OCI-LY7 (cell line): ENCODE measurements around the gene TLE4. TPM values are rescaled to one million over a fixed set of nuclear protein-coding genes. Genes with fewer than 3 reads are reported as not detected.

ENCODE experiments used
- BruUV-seq: library from RNA; stranded (reverse); fragments of 400-500 nt; replicated peaks from 2 replicates; lab custom pipeline; 2021; lab: Mats Ljungman, UMichigan
- CTCF ChIA-PET: fragments of 300-600 bp; sonication (Branson Sonifier 250); formaldehyde crosslinking; loops from one replicate; lab custom pipeline; 2022; ENCODE audit warnings: antibody characterized with exemption; ENCODE audit not compliant: unreplicated experiment; lab: Charles Lee
- POLR2A ChIA-PET: fragments of 300-600 bp; sonication (Branson Sonifier 250); formaldehyde crosslinking; loops from one replicate; lab custom pipeline; 2022; ENCODE audit warnings: antibody characterized with exemption; lab: Charles Lee
- DNase-seq: peaks from one replicate; pipeline ENCODE4 v3.0.0-alpha.2; 2015; ENCODE audit warnings: low spot score
- H2AFZ ChIP-seq: fragments of 200-600 bp; sonication (generic), shearing (Covaris generic); 2 replicates; pipeline ENCODE4 v1.6.1; 2014; ENCODE audit warnings: mild to moderate bottlenecking, antibody characterized with exemption, low read length, moderate library complexity
- H3K27ac ChIP-seq: fragments of 200-600 bp; sonication (generic); 2 replicates; pipeline ENCODE4 v1.5.1; 2014; ENCODE audit warnings: mixed run types, low read depth, mild to moderate bottlenecking, moderate library complexity, low read length, inconsistent platforms; ENCODE audit not compliant: poor library complexity, severe bottlenecking
- H3K36me3 ChIP-seq: fragments of 200-600 bp; sonication (generic); 2 replicates; pipeline ENCODE4 v1.6.1; 2014; ENCODE audit warnings: mild to moderate bottlenecking, antibody characterized with exemption, low read length, moderate library complexity, mixed read lengths; ENCODE audit not compliant: insufficient read depth
- H3K4me1 ChIP-seq: fragments of 200-600 bp; sonication (generic); 2 replicates; pipeline ENCODE4 v1.5.1; 2014; ENCODE audit warnings: mild to moderate bottlenecking, low read length; ENCODE audit not compliant: insufficient read depth, poor library complexity, severe bottlenecking
- H3K4me2 ChIP-seq: fragments of 200-600 bp; sonication (generic); 2 replicates; pipeline ENCODE4 v1.6.1; 2014; ENCODE audit warnings: mild to moderate bottlenecking, low read length
- H3K4me3 ChIP-seq: fragments of 200-600 bp; sonication (generic); 2 replicates; pipeline ENCODE4 v1.5.1; 2014; ENCODE audit warnings: mild to moderate bottlenecking, low read depth, low read length; ENCODE audit not compliant: poor library complexity, severe bottlenecking
- H3K79me2 ChIP-seq: fragments of 200-600 bp; sonication (generic); 2 replicates; pipeline ENCODE4 v1.6.1; 2016; ENCODE audit warnings: low read depth, mild to moderate bottlenecking, low read length, moderate library complexity, mixed read lengths; ENCODE audit not compliant: insufficient read depth
- H3K9me2 ChIP-seq: fragments of 200-600 bp; sonication (generic); 2 replicates; pipeline ENCODE4 v1.6.1; 2016; ENCODE audit warnings: mild to moderate bottlenecking, low read length, mixed read lengths; ENCODE audit not compliant: insufficient read depth
- H3K9me3 ChIP-seq: fragments of 200-600 bp; sonication (generic); 2 replicates; pipeline ENCODE4 v1.6.1; 2014; ENCODE audit warnings: mild to moderate bottlenecking, mixed run types, low read length, mixed read lengths
- H4K20me1 ChIP-seq: fragments of 200-600 bp; sonication (generic); 2 replicates; pipeline ENCODE4 v1.6.1; 2014; ENCODE audit warnings: mild to moderate bottlenecking, antibody characterized with exemption, low read length, moderate library complexity, mixed read lengths; ENCODE audit not compliant: insufficient read depth
- CTCF ChIP-seq: fragments of 200-600 bp; sonication (generic); conservative IDR thresholded peaks from 2 replicates; pipeline ENCODE4 v1.5.1; 2014; ENCODE audit warnings: mild to moderate bottlenecking, antibody characterized with exemption, low read length, moderate library complexity, mixed read lengths
- EZH2phosphoT487 ChIP-seq: fragments of 200-600 bp; sonication (generic); IDR thresholded peaks from 2 replicates; pipeline ENCODE4 v1.6.1; 2018; ENCODE audit warnings: low read depth, borderline replicate concordance, mild to moderate bottlenecking, mixed run types, antibody characterized with exemption, low read length, moderate library complexity, mixed read lengths
- intact Hi-C: fragments of 100-400 bp; cut with micrococcal nuclease; formaldehyde crosslinking; loops from one replicate; pipeline ENCODE4 v1.10.0; 2022; ENCODE audit not compliant: unreplicated experiment
- total RNA-seq, 2 experiments: library from RNA; depleted of rRNA in 1 of 2; stranded (reverse); fragments of >200 nt in 1 of 2; shearing (Covaris generic) in 1 of 2; gene quantifications; 2 replicates each; pipeline ENCODE4 v1.2.3, GENCODE V29; 2014 to 2022

Gene TLE4
- total RNA-seq, 2 experiments from 2014 or later = 36.7 to 41.7 TPM

- Histone ChIP-seq H3K79me2 (no peaks in the 10 kb centered on the region), H2AFZ (no peak overlapping the region), H3K9me3 (no peaks in the 10 kb centered on the region), H3K27ac (no peak overlapping the region), H3K36me3 (no peaks in the 10 kb centered on the region), H3K4me1 (no peaks in the 10 kb centered on the region), H3K9me2 (no peaks in the 10 kb centered on the region), H3K4me3 (no peak overlapping the region), H3K4me2 (no peak overlapping the region), H4K20me1 (no peaks in the 10 kb centered on the region)
- CTCF ChIA-PET = no interaction called here
- TF ChIP-seq CTCF (no peak), EZH2phosphoT487 (no peak)
- DNase-seq = no peak
- POLR2A ChIA-PET = interaction anchor here (0.5 kb wide), 1 partner anchor 17 kb away, joined by 5 read pairs; no protein-coding TSS in a partner anchor
- intact Hi-C loops = no loop called here
- no TSS peak for BruUV-seq
These were observed 113.8 kb downstream of the TLE4 start for GRCh38 chr9:79685577-79685976.

- ChIA-PET CTCF (no interaction called here), POLR2A (interaction anchor here (1.0 kb wide), 1 partner anchor 30 kb away, joined by 3 read pairs; no protein-coding TSS in a partner anchor)
- Histone ChIP-seq H3K79me2 (no peaks in the 10 kb centered on the region), H3K9me3 (no peaks in the 10 kb centered on the region), H3K4me3 (no peak overlapping the region), H3K9me2 (no peaks in the 10 kb centered on the region), H3K27ac (no peak overlapping the region), H2AFZ (no peak overlapping the region), H3K4me2 (no peak overlapping the region), H4K20me1 (no peaks in the 10 kb centered on the region), H3K4me1 (no peaks in the 10 kb centered on the region), H3K36me3 (no peaks in the 10 kb centered on the region)
- intact Hi-C loops = no loop called here
- no peak for DNase-seq
- TF ChIP-seq EZH2phosphoT487 (no peak), CTCF (no peak)
- no TSS peak for BruUV-seq
These were observed 114.8 kb downstream of the TLE4 start for GRCh38 chr9:79686381-79687130.

GRCh38 chr9:79687131-79687447, 115.3 kb downstream of the TLE4 start:
- intact Hi-C loops = no loop called here
- Histone ChIP-seq H3K36me3 (no peaks in the 10 kb centered on the region), H3K79me2 (no peaks in the 10 kb centered on the region), H3K4me1 (no peaks in the 10 kb centered on the region), H3K9me3 (no peaks in the 10 kb centered on the region), H2AFZ (no peak overlapping the region), H3K4me3 (no peak overlapping the region), H3K27ac (no peak overlapping the region), H3K9me2 (no peaks in the 10 kb centered on the region), H3K4me2 (no peak overlapping the region), H4K20me1 (no peaks in the 10 kb centered on the region)
- ChIA-PET CTCF (no interaction called here), POLR2A (interaction anchor here (1.0 kb wide), 1 partner anchor 31 kb away, joined by 3 read pairs; no protein-coding TSS in a partner anchor)
- BruUV-seq = no TSS peak
- no peak for TF ChIP-seq CTCF
- TF ChIP-seq EZH2phosphoT487 = no peak
- no peak for DNase-seq
